HepG2 (cell line): ENCODE results near the gene SELENOM.

Experiments
- CTCF ChIP-seq: sonication (generic); formaldehyde crosslinking; IDR thresholded peaks from 2 replicates; pipeline ENCODE4 v1.5.0; 2020; ENCODE audit warnings: mild to moderate bottlenecking, missing genetic modification reagents, moderate library complexity
- EZH2 ChIP-seq: conservative IDR thresholded peaks from 2 replicates; pipeline ENCODE4 v1.6.1; 2012; ENCODE audit warnings: mild to moderate bottlenecking, low read depth, low read length, moderate library complexity
- REST ChIP-seq, 2 experiments: IDR thresholded peaks; 2 replicates each; pipeline ENCODE4 v1.6.1; 2011 to 2012; ENCODE audit warnings: low read length in 2 of 2, borderline replicate concordance in 1 of 2, low read depth in 1 of 2, mild to moderate bottlenecking in 1 of 2, moderate library complexity in 1 of 2
- ZNF350 ChIP-seq: sonication (generic); formaldehyde crosslinking; IDR thresholded peaks from 2 replicates; pipeline ENCODE4 v1.4.0; 2020; ENCODE audit warnings: mild to moderate bottlenecking, low read depth, missing genetic modification reagents, borderline replicate concordance
- ZNF556 ChIP-seq: sonication (generic); formaldehyde crosslinking; IDR thresholded peaks from 2 replicates; pipeline ENCODE4 v1.4.0; 2020; ENCODE audit warnings: mild to moderate bottlenecking, missing genetic modification reagents, borderline replicate concordance

- TF ChIP-seq CTCF = no peak
- TF ChIP-seq ZNF556 (CRISPR knock-in tag) = no peak
- TF ChIP-seq ZNF350 (CRISPR knock-in tag) = no peak
- TF ChIP-seq EZH2 = no peak
- no peak for TF ChIP-seq REST (IDR thresholded peaks at IDR 0.05; ENCODE audit: borderline replicate concordance in 1 of 2, low read depth in 1 of 2, low read length in 2 of 2)
Measured at GRCh38 chr22:31125521-31126117, 18.3 kb upstream of the SELENOM start.
